HT-29 (cell line): ENCODE measurements around the gene SULT1B1. TPM values are rescaled to one million over a fixed set of nuclear protein-coding genes. Genes with fewer than 3 reads are reported as not detected.

Source experiments
- DNase-seq: peaks from one replicate; pipeline ENCODE4 v3.0.0-alpha.2; 2015; ENCODE audit warnings: low spot score
- total RNA-seq: library from RNA; depleted of rRNA; stranded (reverse); fragments of >200 nt; shearing (Covaris generic); gene quantifications from 2 replicates; pipeline ENCODE4 v1.2.3, GENCODE V29; 2014

SULT1B1 gene
- total RNA-seq, 1 experiment from 2014 or later = not detected

DNA sequence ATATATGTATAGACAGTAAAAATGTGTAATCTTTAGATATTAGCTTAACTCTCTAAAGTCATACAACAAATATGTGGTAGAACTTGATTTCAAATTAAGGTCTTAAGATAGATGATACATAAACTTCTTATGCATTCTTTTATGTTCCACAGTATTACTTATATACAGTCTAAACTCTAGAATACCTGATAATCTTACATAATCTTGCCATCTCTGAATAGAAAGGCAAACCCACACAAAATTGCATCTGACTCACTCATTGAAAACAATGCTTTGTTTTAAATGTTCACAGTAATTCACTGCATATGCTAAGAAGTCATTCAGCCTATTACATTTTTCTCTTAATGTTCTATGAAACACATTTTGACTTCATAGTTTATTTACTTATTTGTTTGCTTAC lies 10.1 kb downstream of the SULT1B1 start:
- no peak for DNase-seq

DNA sequence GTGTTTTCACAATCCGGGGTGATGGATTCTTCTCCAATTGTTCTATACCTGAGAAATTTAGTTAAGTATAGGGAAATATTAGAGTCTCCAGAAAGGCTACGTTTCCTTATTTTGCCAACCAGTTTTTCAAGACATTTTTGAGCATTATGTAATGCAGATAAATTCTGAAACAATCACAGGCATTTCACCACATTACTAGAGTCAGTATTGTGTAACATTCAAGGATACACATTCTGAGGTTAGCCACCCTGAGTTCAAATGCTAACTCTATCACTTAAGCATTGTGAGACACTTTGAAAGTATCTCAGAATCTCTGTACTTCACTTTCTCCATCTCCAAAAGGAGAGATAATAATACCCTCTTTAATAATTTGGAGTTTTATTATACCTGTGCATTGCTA lies 10.6 kb downstream of the SULT1B1 start:
- no peak for DNase-seq

- DNase-seq = no peak
Observed at GRCh38 chr4:69748173-69748572, 12.2 kb downstream of the SULT1B1 start.

DNA sequence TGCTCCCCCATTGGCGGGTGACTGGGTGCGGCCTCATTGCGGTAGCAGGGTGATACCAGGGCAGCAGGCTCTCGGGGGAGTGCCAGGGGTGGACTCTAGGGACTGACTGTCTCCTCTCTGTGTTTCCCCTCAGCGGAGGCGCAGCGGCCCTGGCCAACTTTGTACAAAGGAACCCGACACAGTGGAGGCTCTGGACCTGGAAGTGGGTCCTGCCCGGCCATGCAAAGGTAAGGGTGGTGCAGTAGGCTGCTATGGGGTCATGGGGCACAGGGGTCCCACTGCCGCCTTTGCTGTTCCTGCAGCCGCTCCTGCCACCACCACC lies 16.3 kb downstream of the SULT1B1 start:
- no peak for DNase-seq

- no peak for DNase-seq
Observed at GRCh38 chr4:69743476-69744156, 16.8 kb downstream of the SULT1B1 start.

- DNase-seq = no peak
Observed at GRCh38 chr4:69742596-69742995, 17.8 kb downstream of the SULT1B1 start.

GRCh38 chr4:69738872-69739271 lies 21.5 kb downstream of the SULT1B1 start:
- no peak for DNase-seq

GRCh38 chr4:69735119-69735518 lies 25.3 kb downstream of the SULT1B1 start:
- no peak for DNase-seq

GRCh38 chr4:69731847-69732246 lies 28.6 kb downstream of the SULT1B1 start:
- DNase-seq = no peak

GRCh38 chr4:69731241-69731640 lies 29.2 kb downstream of the SULT1B1 start:
- DNase-seq = no peak

DNA sequence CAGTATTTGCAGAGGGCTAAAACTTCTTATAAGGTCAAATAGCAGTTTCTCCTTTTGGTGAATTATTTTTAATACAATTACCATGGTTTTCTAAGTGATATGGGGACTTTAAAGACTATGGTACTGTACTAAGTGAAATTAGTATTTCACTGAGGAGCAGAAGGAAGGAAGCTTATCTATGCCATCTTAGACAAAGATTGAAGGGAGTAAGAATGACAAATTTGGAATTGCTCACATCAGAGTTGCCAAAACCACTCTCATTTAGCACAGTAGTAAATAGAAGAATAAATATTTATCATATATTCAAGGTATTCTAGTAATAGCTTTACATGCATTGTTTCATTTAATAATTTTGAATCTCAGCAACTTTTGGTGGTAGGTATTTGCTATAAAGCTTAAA lies 30.4 kb downstream of the SULT1B1 start:
- DNase-seq = no peak

GRCh38 chr4:69727926-69728325 lies 32.5 kb downstream of the SULT1B1 start:
- DNase-seq = no peak

- no peak for DNase-seq
Observed at GRCh38 chr4:69727426-69727825, 33.0 kb downstream of the SULT1B1 start.

GRCh38 chr4:69726971-69727370 lies 33.4 kb downstream of the SULT1B1 start:
- no peak for DNase-seq

GRCh38 chr4:69718396-69719271 lies 41.8 kb downstream of the SULT1B1 start:
- peak; percentile 59 for DNase-seq

DNA sequence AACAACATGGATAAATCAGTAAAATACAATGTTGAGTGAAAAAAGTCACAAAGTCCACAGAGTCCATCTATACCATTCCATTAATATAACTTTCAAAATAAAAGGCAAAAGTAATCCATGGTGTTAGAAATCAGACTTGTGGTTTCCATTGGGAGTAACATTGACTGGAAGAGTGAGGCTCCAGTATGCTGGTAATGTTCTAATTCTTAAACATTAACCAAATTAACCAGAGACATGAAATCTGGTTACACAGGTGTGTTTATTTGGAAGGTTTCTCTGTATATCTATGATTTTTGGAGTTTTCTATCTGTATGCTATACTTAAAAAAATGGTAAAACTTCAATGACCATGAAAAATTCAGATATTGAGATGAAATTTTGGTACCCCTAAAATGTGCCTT lies 42.6 kb downstream of the SULT1B1 start:
- peak; percentile 15 for DNase-seq

- DNase-seq = no peak
Observed at GRCh38 chr4:69716654-69717053, 43.8 kb downstream of the SULT1B1 start.

DNA sequence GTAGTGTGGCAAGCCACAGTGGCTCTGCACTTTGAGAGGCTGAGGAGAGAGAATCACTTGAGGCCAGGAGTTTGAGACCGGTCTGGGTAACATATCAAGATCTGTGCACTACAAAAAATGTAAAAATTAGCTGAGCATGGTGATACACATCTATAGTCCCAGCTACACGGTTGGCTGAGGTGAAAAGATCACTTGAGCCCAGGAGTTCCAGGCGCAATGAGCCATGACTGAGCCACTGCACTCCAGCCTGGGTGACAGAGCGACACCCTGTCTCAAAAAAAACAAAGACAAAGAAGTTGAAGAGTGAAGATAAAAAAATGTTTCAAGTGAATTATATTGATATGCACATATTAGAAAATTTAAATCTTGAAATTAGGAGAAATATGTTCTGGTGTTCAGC lies 46.3 kb downstream of the SULT1B1 start:
- DNase-seq = no peak

GRCh38 chr4:69713593-69713992 lies 46.8 kb downstream of the SULT1B1 start:
- no peak for DNase-seq

GRCh38 chr4:69710580-69710979 lies 49.8 kb downstream of the SULT1B1 start:
- DNase-seq = no peak

DNA sequence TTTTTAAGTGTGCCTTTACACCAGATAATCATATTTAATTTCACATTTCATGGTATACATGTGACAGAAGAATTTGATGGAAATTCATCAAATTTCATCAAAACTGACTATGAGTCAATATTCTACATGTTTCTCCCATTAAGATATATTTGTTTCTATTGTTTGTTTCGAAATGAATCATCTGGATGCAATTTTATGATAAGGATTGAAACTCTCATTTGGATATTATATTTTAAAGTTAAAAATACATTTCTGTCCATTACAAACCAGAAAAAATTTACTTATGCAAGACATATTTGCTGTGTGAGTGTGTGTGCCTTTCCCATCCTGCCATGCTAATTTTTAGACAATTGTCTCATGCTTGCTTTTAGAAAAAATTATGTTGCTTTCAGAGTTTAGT lies 52.2 kb downstream of the SULT1B1 start:
- DNase-seq = no peak

DNA sequence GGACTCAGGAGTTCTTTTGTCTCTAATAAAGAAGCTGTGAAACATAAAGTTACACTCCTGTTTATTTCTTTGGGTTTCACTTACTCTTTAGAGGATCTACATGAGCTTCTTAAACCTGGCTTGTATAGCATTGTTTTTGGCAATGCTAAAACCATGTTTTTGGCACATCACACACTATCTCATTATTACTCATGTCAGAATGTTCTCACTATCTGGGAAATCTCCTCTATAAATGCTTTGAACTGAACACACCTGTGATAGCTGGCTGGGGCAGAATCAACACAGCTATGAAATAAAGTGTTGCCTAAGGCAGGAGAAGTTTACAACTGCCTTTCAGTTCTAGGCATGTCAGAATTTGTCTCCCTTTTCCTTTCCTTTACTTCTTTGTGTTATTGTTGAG lies 52.6 kb downstream of the SULT1B1 start:
- DNase-seq = peak; percentile 18

DNA sequence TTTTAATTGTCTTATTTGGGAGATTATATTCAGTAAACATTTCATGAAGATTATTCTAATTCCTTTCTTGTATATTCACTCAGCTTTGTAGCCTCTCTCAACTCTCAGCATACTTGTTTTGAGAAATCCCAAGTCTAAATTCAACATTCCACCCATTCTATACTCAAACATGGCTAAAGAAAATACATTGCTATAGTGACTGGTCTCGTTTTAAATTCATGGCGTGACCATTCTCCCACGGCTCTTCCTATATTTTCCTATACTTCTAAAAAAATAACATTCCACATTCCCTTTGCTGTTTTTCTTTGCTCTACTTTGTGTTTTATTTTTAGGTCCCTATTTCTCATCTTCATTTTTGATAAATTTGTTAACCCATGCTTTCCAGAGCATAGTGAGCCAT lies 58.2 kb downstream of the SULT1B1 start:
- DNase-seq = no peak
